OCI-LY7 (cell line): ENCODE results near the gene DUSP21. TPM values are rescaled to one million over a fixed set of nuclear protein-coding genes. Genes with fewer than 3 reads are reported as not detected.

Experiments
- Bru-seq: library from RNA; stranded (reverse); fragments of 400-500 nt; gene quantifications from one replicate; lab custom pipeline; 2021; lab: Mats Ljungman, UMichigan
- BruChase-seq, 2 experiments: library from RNA; stranded (reverse); fragments of 400-500 nt; gene quantifications; one replicate each; lab custom pipeline; 2021; lab: Mats Ljungman, UMichigan
- BruUV-seq: library from RNA; stranded (reverse); fragments of 400-500 nt; replicated peaks from 2 replicates; lab custom pipeline; 2021; lab: Mats Ljungman, UMichigan
- CTCF ChIA-PET: fragments of 300-600 bp; sonication (Branson Sonifier 250); formaldehyde crosslinking; loops from one replicate; lab custom pipeline; 2022; ENCODE audit warnings: antibody characterized with exemption; ENCODE audit not compliant: unreplicated experiment; lab: Charles Lee
- POLR2A ChIA-PET: fragments of 300-600 bp; sonication (Branson Sonifier 250); formaldehyde crosslinking; loops from one replicate; lab custom pipeline; 2022; ENCODE audit warnings: antibody characterized with exemption; lab: Charles Lee
- DNase-seq: peaks from one replicate; pipeline ENCODE4 v3.0.0-alpha.2; 2015; ENCODE audit warnings: low spot score
- H2AFZ ChIP-seq: fragments of 200-600 bp; sonication (generic), shearing (Covaris generic); 2 replicates; pipeline ENCODE4 v1.6.1; 2014; ENCODE audit warnings: mild to moderate bottlenecking, antibody characterized with exemption, low read length, moderate library complexity
- H3K27ac ChIP-seq: fragments of 200-600 bp; sonication (generic); 2 replicates; pipeline ENCODE4 v1.5.1; 2014; ENCODE audit warnings: mixed run types, low read depth, mild to moderate bottlenecking, moderate library complexity, low read length, inconsistent platforms; ENCODE audit not compliant: poor library complexity, severe bottlenecking
- H3K36me3 ChIP-seq: fragments of 200-600 bp; sonication (generic); 2 replicates; pipeline ENCODE4 v1.6.1; 2014; ENCODE audit warnings: mild to moderate bottlenecking, antibody characterized with exemption, low read length, moderate library complexity, mixed read lengths; ENCODE audit not compliant: insufficient read depth
- H3K4me1 ChIP-seq: fragments of 200-600 bp; sonication (generic); 2 replicates; pipeline ENCODE4 v1.5.1; 2014; ENCODE audit warnings: mild to moderate bottlenecking, low read length; ENCODE audit not compliant: insufficient read depth, poor library complexity, severe bottlenecking
- H3K4me2 ChIP-seq: fragments of 200-600 bp; sonication (generic); 2 replicates; pipeline ENCODE4 v1.6.1; 2014; ENCODE audit warnings: mild to moderate bottlenecking, low read length
- H3K4me3 ChIP-seq: fragments of 200-600 bp; sonication (generic); 2 replicates; pipeline ENCODE4 v1.5.1; 2014; ENCODE audit warnings: mild to moderate bottlenecking, low read depth, low read length; ENCODE audit not compliant: poor library complexity, severe bottlenecking
- H3K79me2 ChIP-seq: fragments of 200-600 bp; sonication (generic); 2 replicates; pipeline ENCODE4 v1.6.1; 2016; ENCODE audit warnings: low read depth, mild to moderate bottlenecking, low read length, moderate library complexity, mixed read lengths; ENCODE audit not compliant: insufficient read depth
- H3K9me2 ChIP-seq: fragments of 200-600 bp; sonication (generic); 2 replicates; pipeline ENCODE4 v1.6.1; 2016; ENCODE audit warnings: mild to moderate bottlenecking, low read length, mixed read lengths; ENCODE audit not compliant: insufficient read depth
- H3K9me3 ChIP-seq: fragments of 200-600 bp; sonication (generic); 2 replicates; pipeline ENCODE4 v1.6.1; 2014; ENCODE audit warnings: mild to moderate bottlenecking, mixed run types, low read length, mixed read lengths
- H4K20me1 ChIP-seq: fragments of 200-600 bp; sonication (generic); 2 replicates; pipeline ENCODE4 v1.6.1; 2014; ENCODE audit warnings: mild to moderate bottlenecking, antibody characterized with exemption, low read length, moderate library complexity, mixed read lengths; ENCODE audit not compliant: insufficient read depth
- CTCF ChIP-seq: fragments of 200-600 bp; sonication (generic); conservative IDR thresholded peaks from 2 replicates; pipeline ENCODE4 v1.5.1; 2014; ENCODE audit warnings: mild to moderate bottlenecking, antibody characterized with exemption, low read length, moderate library complexity, mixed read lengths
- EZH2phosphoT487 ChIP-seq: fragments of 200-600 bp; sonication (generic); IDR thresholded peaks from 2 replicates; pipeline ENCODE4 v1.6.1; 2018; ENCODE audit warnings: low read depth, borderline replicate concordance, mild to moderate bottlenecking, mixed run types, antibody characterized with exemption, low read length, moderate library complexity, mixed read lengths
- intact Hi-C: fragments of 100-400 bp; cut with micrococcal nuclease; formaldehyde crosslinking; loops from one replicate; pipeline ENCODE4 v1.10.0; 2022; ENCODE audit not compliant: unreplicated experiment
- long read RNA-seq: library from polyadenylated mRNA; stranded (forward); transcript quantifications from one replicate; pipeline ENCODE4 v2.0.0, GENCODE V29; 2022
- total RNA-seq, 2 experiments: library from RNA; depleted of rRNA in 1 of 2; stranded (reverse); fragments of >200 nt in 1 of 2; shearing (Covaris generic) in 1 of 2; gene quantifications; 2 replicates each; pipeline ENCODE4 v1.2.3, GENCODE V29; 2014 to 2022

DUSP21 gene
- total RNA-seq (2014; rRNA removed; shearing (Covaris generic)), result not detected in 2 replicates
- total RNA-seq (2022), result not detected in 2 replicates
- not detected for Bru-seq, nascent RNA
- BruChase-seq, experiment 1, labeled RNA remaining after a 6-hour chase, result not detected
- BruChase-seq, experiment 2, labeled RNA remaining after a 2-hour chase, result not detected
- long read RNA-seq, result 0 reads

GRCh38 chrX:44843753-44844152, at the start of gene DUSP21:
Gene DUSP21, plus strand, starts transcription at chrX:44844021. Its CDS starts 112 bp downstream, at chrX:44844133.
- intact Hi-C loops, result no loop called here
- no peaks in the 10 kb centered on the region for H3K36me3 ChIP-seq
- no peak for TF ChIP-seq EZH2phosphoT487
- TF ChIP-seq CTCF, result no peak
- H3K4me3 ChIP-seq, result no peak within 1 kb of the TSS
- ChIA-PET CTCF (no interaction called here), POLR2A (no interaction called here)
- DNase-seq, result no peak
- H4K20me1 ChIP-seq, result no peaks in the 10 kb centered on the region
- no peak within 1 kb of the TSS for H3K4me2 ChIP-seq
- H3K79me2 ChIP-seq, result no peaks in the 10 kb centered on the region
- H3K4me1 ChIP-seq, result no peaks in the 10 kb centered on the region
- no peak within 1 kb of the TSS for H2AFZ ChIP-seq
- no peaks in the 10 kb centered on the region for H3K9me2 ChIP-seq
- no peaks in the 10 kb centered on the region for H3K9me3 ChIP-seq
- no TSS peak for BruUV-seq
- H3K27ac ChIP-seq, result no peak within 1 kb of the TSS

GRCh38 chrX:44795945-44796450, 47.8 kb upstream of the DUSP21 start:
- Histone ChIP-seq H2AFZ (no peak overlapping the region), H3K4me1 (no peaks in the 10 kb centered on the region), H4K20me1 (no peaks in the 10 kb centered on the region), H3K9me2 (no peaks in the 10 kb centered on the region), H3K4me2 (no peak overlapping the region), H3K27ac (no peak overlapping the region), H3K4me3 (no peak overlapping the region), H3K36me3 (no peaks in the 10 kb centered on the region), H3K9me3 (no peaks in the 10 kb centered on the region), H3K79me2 (no peaks in the 10 kb centered on the region)
- no TSS peak for BruUV-seq
- no peak for TF ChIP-seq CTCF
- TF ChIP-seq EZH2phosphoT487, result no peak
- no peak for DNase-seq
- CTCF ChIA-PET, result no interaction called here
- POLR2A ChIA-PET, result no interaction called here
- intact Hi-C loops, result no loop called here

GRCh38 chrX:44802613-44803012, 41.2 kb upstream of the DUSP21 start:
- H4K20me1 ChIP-seq, result no peaks in the 10 kb centered on the region
- intact Hi-C loops, result no loop called here
- no peaks in the 10 kb centered on the region for H3K9me3 ChIP-seq
- no peaks in the 10 kb centered on the region for H3K36me3 ChIP-seq
- no peak overlapping the region for H3K4me3 ChIP-seq
- no peak for TF ChIP-seq EZH2phosphoT487
- no peak for TF ChIP-seq CTCF
- DNase-seq, result no peak
- POLR2A ChIA-PET, result no interaction called here
- H3K4me1 ChIP-seq, result no peaks in the 10 kb centered on the region
- no peaks in the 10 kb centered on the region for H3K9me2 ChIP-seq
- H3K4me2 ChIP-seq, result no peak overlapping the region
- H3K79me2 ChIP-seq, result no peaks in the 10 kb centered on the region
- CTCF ChIA-PET, result no interaction called here
- BruUV-seq, result no TSS peak
- no peak overlapping the region for H3K27ac ChIP-seq
- no peak overlapping the region for H2AFZ ChIP-seq
